SK-N-SH treated with all-trans-retinoic acid at 6 μM for 48 hours (cell line): Measurements from ENCODE around the gene PTRH1.

Experiments
- ATAC-seq: fragments of 200-7000 bp; cut with Tn5 transposase; 3 replicates; pipeline ENCODE4 v1.9.1; 2020; ENCODE audit warnings: mild to moderate bottlenecking, moderate library complexity
- CREB5 ChIP-seq: fragments of 250-450 bp; sonication (Bioruptor Pico); IDR thresholded peaks from 2 replicates; pipeline ENCODE4 v1.5.1; 2020; ENCODE audit warnings: low read depth, mild to moderate bottlenecking, moderate library complexity
- CSDC2 ChIP-seq: fragments of 250-450 bp; sonication (Bioruptor Pico); IDR thresholded peaks from 2 replicates; pipeline ENCODE4 v1.5.0; 2020; ENCODE audit warnings: mild to moderate bottlenecking, moderate library complexity
- ESRRG ChIP-seq: fragments of 250-450 bp; sonication (Bioruptor Pico); IDR thresholded peaks from 2 replicates; pipeline ENCODE4 v1.6.1; 2021; ENCODE audit warnings: mild to moderate bottlenecking
- GLIS3 ChIP-seq: fragments of 250-450 bp; sonication (Bioruptor Pico); IDR thresholded peaks from 2 replicates; pipeline ENCODE4 v1.5.0; 2020; ENCODE audit warnings: mild to moderate bottlenecking, moderate library complexity
- ISL1 ChIP-seq: fragments of 250-450 bp; sonication (Bioruptor Pico); IDR thresholded peaks from 2 replicates; pipeline ENCODE4 v2.1.2; 2022; ENCODE audit warnings: mild to moderate bottlenecking, moderate library complexity
- OSR1 ChIP-seq: fragments of 250-450 bp; sonication (Bioruptor Pico); IDR thresholded peaks from 2 replicates; pipeline ENCODE4 v1.8.0; 2022; ENCODE audit warnings: moderate library complexity, mild to moderate bottlenecking, inconsistent platforms
- POU6F1 ChIP-seq: fragments of 250-450 bp; sonication (Bioruptor Pico); IDR thresholded peaks from 2 replicates; pipeline ENCODE4 v1.8.0; 2021; ENCODE audit warnings: low read depth, mild to moderate bottlenecking, moderate library complexity, borderline replicate concordance
- RARB ChIP-seq: fragments of 250-450 bp; sonication (Bioruptor Pico); IDR thresholded peaks from 2 replicates; pipeline ENCODE4 v1.8.0; 2021; ENCODE audit warnings: mild to moderate bottlenecking, moderate library complexity
- SNAI2 ChIP-seq: fragments of 250-450 bp; sonication (Bioruptor Pico); IDR thresholded peaks from 2 replicates; pipeline ENCODE4 v1.5.0; 2020; ENCODE audit warnings: mild to moderate bottlenecking, moderate library complexity
- TCF4 ChIP-seq: fragments of 250-450 bp; sonication (Bioruptor Pico); IDR thresholded peaks from 2 replicates; pipeline ENCODE4 v1.8.0; 2021; ENCODE audit warnings: mild to moderate bottlenecking, moderate library complexity, borderline replicate concordance
- TOX ChIP-seq: fragments of 250-450 bp; sonication (Bioruptor Pico); IDR thresholded peaks from 2 replicates; pipeline ENCODE4 v1.8.0; 2021; ENCODE audit warnings: mild to moderate bottlenecking, moderate library complexity, borderline replicate concordance
- ZC3H10 ChIP-seq: fragments of 250-450 bp; sonication (Bioruptor Pico); IDR thresholded peaks from 2 replicates; pipeline ENCODE4 v1.5.1; 2021; ENCODE audit warnings: mild to moderate bottlenecking, moderate library complexity
- ZNF565 ChIP-seq: fragments of 450-650 bp; formaldehyde crosslinking; conservative IDR thresholded peaks from 2 replicates; pipeline ENCODE4 v1.5.0; 2020; ENCODE audit warnings: low read depth, mild to moderate bottlenecking, moderate library complexity
- ZNF70 ChIP-seq: fragments of 450-650 bp; formaldehyde crosslinking; IDR thresholded peaks from 2 replicates; pipeline ENCODE4 v1.5.0; 2020; ENCODE audit warnings: mild to moderate bottlenecking, moderate library complexity
- ZNF8 ChIP-seq: fragments of 450-650 bp; formaldehyde crosslinking; IDR thresholded peaks from 2 replicates; pipeline ENCODE4 v1.5.0; 2020; ENCODE audit warnings: mild to moderate bottlenecking, moderate library complexity
- TF ChIP-seq, protein P1 (sequence below): fragments of 250-450 bp; sonication (Bioruptor Pico); IDR thresholded peaks from 2 replicates; pipeline ENCODE4 v1.5.1; 2021; ENCODE audit warnings: mild to moderate bottlenecking, moderate library complexity
- TF ChIP-seq, protein P2 (sequence below): fragments of 250-450 bp; sonication (Bioruptor Pico); IDR thresholded peaks from 2 replicates; pipeline ENCODE4 v1.5.0; 2020; ENCODE audit warnings: mild to moderate bottlenecking, moderate library complexity

Gene PTRH1

DNA sequence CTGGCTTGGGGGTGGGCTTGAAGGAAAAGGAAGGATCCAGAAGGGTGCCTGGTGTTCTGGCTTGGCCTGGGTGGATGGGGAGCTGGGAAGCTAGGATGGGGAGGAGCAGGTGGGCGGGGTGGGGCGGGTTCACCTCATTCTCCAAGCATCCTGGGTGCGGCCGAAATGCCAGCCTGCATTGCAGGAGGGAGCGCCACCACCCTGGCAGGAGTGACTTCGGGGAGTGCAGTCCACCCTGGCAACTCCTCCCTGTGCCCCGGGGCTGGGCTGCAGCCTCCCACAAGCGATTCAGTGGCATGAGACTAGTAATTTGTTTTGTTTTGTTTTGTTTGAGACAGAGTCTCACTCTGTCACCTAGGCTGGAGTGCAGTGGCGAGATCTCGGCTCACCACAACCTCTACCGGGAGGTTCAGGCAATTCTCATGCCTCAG lies 5.9 kb upstream of the PTRH1 start:
- ATAC-seq = no peak
- TF ChIP-seq, protein P1, sequence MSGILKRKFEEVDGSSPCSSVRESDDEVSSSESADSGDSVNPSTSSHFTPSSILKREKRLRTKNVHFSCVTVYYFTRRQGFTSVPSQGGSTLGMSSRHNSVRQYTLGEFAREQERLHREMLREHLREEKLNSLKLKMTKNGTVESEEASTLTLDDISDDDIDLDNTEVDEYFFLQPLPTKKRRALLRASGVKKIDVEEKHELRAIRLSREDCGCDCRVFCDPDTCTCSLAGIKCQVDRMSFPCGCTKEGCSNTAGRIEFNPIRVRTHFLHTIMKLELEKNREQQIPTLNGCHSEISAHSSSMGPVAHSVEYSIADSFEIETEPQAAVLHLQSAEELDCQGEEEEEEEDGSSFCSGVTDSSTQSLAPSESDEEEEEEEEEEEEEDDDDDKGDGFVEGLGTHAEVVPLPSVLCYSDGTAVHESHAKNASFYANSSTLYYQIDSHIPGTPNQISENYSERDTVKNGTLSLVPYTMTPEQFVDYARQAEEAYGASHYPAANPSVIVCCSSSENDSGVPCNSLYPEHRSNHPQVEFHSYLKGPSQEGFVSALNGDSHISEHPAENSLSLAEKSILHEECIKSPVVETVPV (CRISPR knock-in tag) = no peak
- TF ChIP-seq ISL1 (CRISPR knock-in tag) (no peak), ZNF70 (CRISPR knock-in tag) (no peak), ZNF565 (CRISPR knock-in tag) (no peak), RARB (no peak), TOX (no peak), ZC3H10 (no peak), SNAI2 (CRISPR knock-in tag) (no peak), CSDC2 (no peak)
- TF ChIP-seq, protein P2, sequence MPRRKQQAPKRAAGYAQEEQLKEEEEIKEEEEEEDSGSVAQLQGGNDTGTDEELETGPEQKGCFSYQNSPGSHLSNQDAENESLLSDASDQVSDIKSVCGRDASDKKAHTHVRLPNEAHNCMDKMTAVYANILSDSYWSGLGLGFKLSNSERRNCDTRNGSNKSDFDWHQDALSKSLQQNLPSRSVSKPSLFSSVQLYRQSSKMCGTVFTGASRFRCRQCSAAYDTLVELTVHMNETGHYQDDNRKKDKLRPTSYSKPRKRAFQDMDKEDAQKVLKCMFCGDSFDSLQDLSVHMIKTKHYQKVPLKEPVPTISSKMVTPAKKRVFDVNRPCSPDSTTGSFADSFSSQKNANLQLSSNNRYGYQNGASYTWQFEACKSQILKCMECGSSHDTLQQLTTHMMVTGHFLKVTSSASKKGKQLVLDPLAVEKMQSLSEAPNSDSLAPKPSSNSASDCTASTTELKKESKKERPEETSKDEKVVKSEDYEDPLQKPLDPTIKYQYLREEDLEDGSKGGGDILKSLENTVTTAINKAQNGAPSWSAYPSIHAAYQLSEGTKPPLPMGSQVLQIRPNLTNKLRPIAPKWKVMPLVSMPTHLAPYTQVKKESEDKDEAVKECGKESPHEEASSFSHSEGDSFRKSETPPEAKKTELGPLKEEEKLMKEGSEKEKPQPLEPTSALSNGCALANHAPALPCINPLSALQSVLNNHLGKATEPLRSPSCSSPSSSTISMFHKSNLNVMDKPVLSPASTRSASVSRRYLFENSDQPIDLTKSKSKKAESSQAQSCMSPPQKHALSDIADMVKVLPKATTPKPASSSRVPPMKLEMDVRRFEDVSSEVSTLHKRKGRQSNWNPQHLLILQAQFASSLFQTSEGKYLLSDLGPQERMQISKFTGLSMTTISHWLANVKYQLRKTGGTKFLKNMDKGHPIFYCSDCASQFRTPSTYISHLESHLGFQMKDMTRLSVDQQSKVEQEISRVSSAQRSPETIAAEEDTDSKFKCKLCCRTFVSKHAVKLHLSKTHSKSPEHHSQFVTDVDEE (CRISPR knock-in tag) = no peak

GRCh38 chr9:127720865-127721227 lies 5.4 kb upstream of the PTRH1 start:
- no peak for TF ChIP-seq ZNF8 (CRISPR knock-in tag)
- TF ChIP-seq RARB = no peak
- TF ChIP-seq, all 23 proteins: peak for 0
- ATAC-seq = no peak

- TF ChIP-seq POU6F1 = no peak
- TF ChIP-seq CREB5 (CRISPR knock-in tag) = no peak
- TF ChIP-seq TCF4 = no peak
- TF ChIP-seq, protein P2 (CRISPR knock-in tag) = no peak
- no peak for TF ChIP-seq CSDC2
- TF ChIP-seq SNAI2 (CRISPR knock-in tag) = no peak
- TF ChIP-seq GLIS3 (CRISPR knock-in tag) = no peak
- TF ChIP-seq RARB = no peak
- TF ChIP-seq ZNF70 (CRISPR knock-in tag) = no peak
- no peak for TF ChIP-seq OSR1 (CRISPR knock-in tag)
- no peak for TF ChIP-seq ZNF565 (CRISPR knock-in tag)
- TF ChIP-seq, protein P1 (CRISPR knock-in tag) = no peak
- no peak for TF ChIP-seq ESRRG
- TF ChIP-seq TOX = no peak
- ATAC-seq = no peak
These were observed 4.8 kb upstream of the PTRH1 start for GRCh38 chr9:127720031-127720864.
